ENCODE results near the gene RIMBP2. TPM values are rescaled to one million over a fixed set of nuclear protein-coding genes. Genes with fewer than 3 reads are reported as not detected.

RIMBP2 gene
- total and polyA plus RNA-seq, 8 donors, result 0.42 to 19.0 (median 16.1) TPM

DNA sequence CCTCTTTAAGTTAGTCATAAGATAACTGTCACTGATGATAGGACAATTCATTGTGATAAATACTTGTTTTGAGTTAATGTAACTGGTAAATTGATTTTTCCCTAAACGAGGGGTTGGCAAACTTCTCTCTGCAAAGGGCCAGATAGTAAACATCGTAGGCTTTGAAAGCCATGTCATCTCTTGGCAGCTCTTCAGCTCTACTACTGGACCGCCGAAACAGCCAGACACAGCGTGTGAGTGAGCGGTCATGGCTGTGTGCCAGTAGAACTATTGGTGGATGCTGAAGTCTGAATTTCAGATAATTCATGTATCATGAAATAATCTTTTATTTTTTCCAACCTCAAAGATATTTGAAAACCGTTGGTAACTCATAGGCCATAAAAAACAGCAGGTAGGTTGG lies 368.5 kb downstream of the RIMBP2 start:
- no peaks in the 10 kb centered on the region for H3K9me3 ChIP-seq
- no peak overlapping the region for H3K4me3 ChIP-seq
- DNase-seq (peak in 1 of 4 donors; percentile 13), ATAC-seq (no peak)
- no peaks in the 10 kb centered on the region for H3K36me3 ChIP-seq
- intact Hi-C loops (cut with DNase I), result no loop called here
- TF ChIP-seq, protein P1, sequence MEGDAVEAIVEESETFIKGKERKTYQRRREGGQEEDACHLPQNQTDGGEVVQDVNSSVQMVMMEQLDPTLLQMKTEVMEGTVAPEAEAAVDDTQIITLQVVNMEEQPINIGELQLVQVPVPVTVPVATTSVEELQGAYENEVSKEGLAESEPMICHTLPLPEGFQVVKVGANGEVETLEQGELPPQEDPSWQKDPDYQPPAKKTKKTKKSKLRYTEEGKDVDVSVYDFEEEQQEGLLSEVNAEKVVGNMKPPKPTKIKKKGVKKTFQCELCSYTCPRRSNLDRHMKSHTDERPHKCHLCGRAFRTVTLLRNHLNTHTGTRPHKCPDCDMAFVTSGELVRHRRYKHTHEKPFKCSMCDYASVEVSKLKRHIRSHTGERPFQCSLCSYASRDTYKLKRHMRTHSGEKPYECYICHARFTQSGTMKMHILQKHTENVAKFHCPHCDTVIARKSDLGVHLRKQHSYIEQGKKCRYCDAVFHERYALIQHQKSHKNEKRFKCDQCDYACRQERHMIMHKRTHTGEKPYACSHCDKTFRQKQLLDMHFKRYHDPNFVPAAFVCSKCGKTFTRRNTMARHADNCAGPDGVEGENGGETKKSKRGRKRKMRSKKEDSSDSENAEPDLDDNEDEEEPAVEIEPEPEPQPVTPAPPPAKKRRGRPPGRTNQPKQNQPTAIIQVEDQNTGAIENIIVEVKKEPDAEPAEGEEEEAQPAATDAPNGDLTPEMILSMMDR (IDR thresholded peaks at IDR 0.05), result no peak
- H3K4me1 ChIP-seq, result no peaks in the 10 kb centered on the region
- H3K27ac ChIP-seq, result no peak overlapping the region
- H3K27me3 ChIP-seq, result peaks cover 0 to 11% of the 10 kb centered on the region in 2 donors

Other genes starting within 250 kb of the RIMBP2 start
- gene STX2, start 123.0 kb upstream of the RIMBP2 start, total RNA-seq, result 10 to 100 TPM; 18.1 to 24.9 TPM
- 10 to 100 TPM; 28.6 to 36.9 (median 33.4) TPM for gene STX2, start 123.0 kb upstream of the RIMBP2 start, polyA plus RNA-seq (ENCODE audit: insufficient read length in 6 of 6)
- 100 to 1,000 TPM; 431 to 653 TPM for gene RAN, start 155.8 kb upstream of the RIMBP2 start, total RNA-seq
- gene RAN, start 155.8 kb upstream of the RIMBP2 start, polyA plus RNA-seq (ENCODE audit: insufficient read length in 6 of 6), result 100 to 1,000 TPM; 529 to 665 (median 563) TPM
- gene ADGRD1, start 237.6 kb upstream of the RIMBP2 start, total RNA-seq, result 100 to 1,000 TPM in 1 of 2 donors, 10 to 100 TPM in 1; 70.2 to 167 TPM
- 10 to 100 TPM; 25.6 to 44.5 (median 31.5) TPM for gene ADGRD1, start 237.6 kb upstream of the RIMBP2 start, polyA plus RNA-seq (ENCODE audit: insufficient read length in 6 of 6)